Hematopoietic multipotent progenitor cell treated with erythropoietin and hydrocortisone succinate and interleukin-3 and kit ligand, for 8 days (in vitro differentiated cells): ENCODE results near the gene REV3L.
A peak's percentile ranks its signal among the peaks of the same experiment; 100 is the strongest.

Source experiments
- DNase-seq: peaks from one replicate; pipeline ENCODE4 v3.0.0-alpha.2; 2015

REV3L gene

DNA sequence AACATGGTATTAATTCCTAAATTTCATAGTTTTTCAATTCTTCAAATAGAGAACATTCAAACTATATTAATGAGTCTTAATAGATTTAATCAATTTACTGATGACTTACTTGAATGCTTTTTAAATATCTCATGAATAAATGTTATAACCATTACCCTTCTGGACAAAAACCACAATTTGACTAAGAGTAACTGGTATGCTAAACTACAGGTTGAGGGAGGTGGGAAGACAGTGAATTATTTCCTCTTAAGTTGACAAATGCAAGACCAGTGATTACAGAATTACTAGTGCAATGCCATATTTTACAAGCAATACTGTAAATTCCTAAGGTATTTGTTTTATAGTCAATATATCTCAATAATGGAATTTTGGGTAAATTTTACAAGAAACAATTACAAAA lies 65.1 kb downstream of the REV3L start:
- no peak for DNase-seq

DNA sequence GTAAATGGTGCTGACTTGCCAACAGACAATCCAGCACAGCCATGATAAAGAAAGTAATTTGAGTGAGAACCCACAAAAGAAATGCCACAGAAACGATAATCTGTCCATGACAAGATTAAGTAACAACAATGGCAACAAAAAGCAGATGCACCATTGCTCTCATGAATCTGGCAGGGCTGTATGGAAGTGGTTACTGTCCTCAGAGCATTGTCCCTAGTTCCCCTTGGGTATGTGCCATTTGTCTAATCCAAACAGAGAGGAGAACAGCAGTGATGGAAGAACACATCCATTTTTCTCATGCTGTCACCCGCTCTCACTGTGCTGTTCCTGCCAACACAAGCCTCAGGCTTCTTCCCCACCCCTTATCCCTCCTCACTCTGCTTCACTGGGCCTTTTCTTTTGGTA lies 65.8 kb downstream of the REV3L start:
- DNase-seq: peak; percentile 85

DNA sequence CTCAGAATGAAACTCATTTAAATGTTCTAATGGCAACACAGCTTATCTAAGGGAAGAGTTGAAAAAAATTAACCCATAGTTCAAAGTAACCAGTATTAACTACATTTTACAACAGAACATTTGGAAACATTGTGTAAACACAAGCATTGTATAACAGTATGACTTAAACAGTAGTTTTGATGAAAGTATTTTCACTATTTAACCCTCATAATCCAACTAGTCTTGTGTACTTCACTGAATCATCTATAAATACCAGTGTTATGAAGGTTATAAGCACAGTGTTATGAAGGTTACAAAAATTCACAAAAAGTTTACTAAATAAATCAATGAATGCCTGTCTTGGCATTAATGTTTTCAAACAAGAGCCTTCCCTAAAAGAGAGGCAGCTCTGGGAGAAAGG lies 66.5 kb downstream of the REV3L start:
- DNase-seq: no peak

DNA sequence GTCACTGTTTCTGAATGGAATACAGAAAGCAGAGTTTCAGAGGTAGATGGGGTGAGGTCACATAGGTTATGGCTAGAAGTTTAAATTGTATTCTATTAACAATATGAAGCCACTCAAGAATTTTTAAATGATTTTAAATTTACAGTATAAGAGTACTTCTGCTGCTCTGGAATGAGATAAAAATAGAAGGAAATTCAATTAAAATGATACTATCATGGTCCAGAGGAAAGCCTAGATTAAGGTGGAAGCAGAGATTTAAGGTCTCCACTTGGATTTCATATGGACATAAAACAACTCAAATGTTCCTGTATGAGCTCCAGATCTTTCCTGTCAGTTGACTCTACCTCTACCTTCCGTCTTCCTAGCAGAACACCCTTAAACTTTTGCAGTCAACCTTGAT lies 68.6 kb downstream of the REV3L start:
- no peak for DNase-seq

DNA sequence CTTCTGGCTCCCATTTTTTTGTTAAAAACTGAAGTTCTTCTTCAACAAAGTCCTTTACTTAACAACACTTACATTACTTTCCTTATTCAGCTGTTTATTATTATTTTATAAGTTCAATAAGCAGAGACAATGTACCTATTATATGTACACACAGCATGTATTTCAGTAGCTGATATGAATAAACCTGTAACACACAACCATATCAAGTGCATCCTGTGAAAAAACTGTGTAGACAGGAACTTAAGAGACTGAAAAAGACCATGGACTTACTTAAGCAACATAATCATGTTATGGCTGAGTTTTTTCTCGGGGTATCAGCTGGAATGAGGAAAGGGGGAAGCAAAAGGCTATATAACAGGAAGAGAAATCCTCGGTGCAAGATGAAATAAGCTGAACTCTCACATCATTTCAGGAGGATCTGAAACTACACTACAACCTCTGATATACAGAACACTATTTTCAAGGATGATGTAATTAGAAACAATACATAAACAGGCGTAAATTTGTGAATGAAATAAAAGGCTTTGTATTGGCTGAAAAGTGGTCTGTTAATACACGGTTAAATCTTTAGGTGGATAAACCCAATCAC lies 70.9 kb downstream of the REV3L start:
- DNase-seq: no peak

DNA sequence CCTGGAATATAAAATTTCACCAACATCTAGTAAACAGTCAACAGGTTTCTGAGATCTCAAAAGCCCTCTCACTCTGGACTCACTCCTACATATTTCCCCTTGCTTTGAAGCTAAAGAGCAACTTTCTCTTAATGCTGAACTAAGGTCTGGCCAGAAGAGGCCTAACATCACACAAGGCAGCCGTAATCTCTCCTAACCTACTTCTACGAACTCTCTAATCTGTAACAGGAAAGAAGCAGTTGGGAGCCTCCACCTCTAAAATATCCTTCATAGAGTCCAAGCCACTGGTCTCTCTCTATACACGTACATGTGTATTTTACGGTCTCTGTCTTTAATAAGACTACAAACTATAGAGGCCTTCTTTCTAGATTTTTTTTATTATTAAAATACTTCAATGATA lies 72.0 kb downstream of the REV3L start:
- DNase-seq: peak; percentile 40

DNA sequence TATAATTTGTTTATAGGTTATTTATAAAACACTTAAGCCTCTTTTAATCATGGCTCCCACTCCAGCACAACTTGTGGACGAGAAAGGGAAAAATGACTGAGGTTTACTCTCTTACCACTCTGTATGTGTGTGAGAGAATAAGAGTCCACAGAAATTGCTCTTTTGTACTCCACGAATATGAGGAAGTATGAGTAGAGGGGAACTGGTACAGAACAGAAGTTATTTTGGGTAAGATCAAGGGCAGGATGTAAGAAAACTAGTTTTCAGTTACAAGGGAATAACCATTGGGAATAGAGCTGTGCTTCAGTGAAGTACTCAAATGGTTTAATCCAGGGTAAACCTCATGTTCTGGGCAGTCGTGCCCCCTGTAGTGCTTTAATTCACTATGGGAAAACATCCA lies 72.6 kb downstream of the REV3L start:
- no peak for DNase-seq

DNA sequence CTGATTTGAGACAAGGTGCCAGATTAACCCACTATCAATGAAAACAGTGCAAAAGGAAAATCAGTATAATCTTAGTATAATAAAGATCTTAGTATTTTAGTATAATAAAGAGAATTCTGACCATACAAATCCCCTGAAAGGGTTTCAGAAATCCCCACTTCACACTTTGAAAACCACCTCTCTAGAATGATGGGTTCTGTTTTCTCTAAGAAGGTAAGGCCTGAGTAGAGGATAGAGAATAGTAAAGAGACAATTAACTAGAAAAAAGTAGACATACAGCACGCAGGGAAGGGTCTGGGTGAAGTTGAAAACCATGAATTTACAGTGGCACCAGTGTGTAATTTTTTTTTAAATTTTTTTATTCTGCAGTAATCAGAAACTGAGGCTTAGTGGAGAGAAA lies 73.6 kb downstream of the REV3L start:
- DNase-seq: no peak

DNA sequence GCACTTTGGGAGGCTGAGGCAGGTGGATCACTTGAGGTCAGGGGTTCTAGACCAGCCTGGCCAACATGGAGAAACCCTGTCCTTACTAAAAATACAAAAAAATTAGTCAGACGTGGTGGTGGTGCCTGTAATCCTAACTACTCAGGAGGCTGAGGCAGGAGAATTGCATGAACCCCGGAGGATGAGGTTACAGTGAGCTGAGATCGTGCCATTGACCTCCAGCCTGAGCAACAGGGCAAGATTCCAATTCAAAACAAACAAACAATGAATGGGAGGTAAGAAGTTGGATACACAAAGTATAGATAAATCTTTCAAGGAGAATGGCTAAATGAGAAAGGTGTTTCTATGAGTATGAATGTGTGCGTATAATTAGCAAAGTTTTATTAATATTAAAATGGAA lies 75.3 kb downstream of the REV3L start:
- DNase-seq: no peak

DNA sequence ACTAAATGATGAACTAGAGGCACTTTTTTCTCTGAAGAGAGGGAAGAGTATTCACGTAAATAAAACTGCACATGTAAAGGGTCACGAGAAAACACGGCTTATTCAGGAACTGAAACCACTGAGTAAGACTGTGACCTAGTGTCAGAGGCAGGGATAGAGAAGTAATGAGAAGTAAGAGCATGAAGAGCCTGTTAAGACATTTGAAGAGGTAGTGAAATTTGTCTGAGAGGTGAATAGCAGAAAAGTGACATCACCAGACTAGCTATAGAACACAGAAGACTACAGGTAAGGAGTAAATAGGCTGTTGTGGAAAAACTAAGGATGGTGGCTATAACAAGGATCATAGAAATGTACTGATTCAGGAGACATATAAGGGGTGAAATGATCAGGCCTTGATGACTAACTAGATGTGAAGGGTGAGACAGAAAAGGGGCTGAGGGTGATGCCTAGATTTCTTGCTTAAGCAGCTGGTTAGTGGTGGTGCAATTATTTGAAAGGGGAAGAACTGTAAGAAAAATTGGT lies 76.8 kb downstream of the REV3L start:
- no peak for DNase-seq

DNA sequence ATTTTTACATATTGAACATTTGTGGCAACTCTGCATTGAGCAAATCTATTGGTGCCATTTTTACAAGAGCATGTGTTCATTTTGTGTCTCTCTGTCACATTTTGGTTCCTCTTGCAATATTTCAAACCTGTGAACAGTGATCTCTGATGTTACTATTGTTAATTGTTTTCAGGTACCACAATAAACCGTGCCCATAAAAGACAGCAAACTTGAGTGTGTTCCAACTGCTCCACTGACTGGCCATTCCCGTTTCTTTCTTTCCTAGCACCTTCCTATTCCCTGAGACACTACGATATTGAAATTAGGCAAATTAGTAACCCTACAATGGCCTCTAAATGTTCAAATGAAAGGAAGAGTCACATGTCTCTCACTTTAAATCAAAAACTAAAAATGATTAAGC lies 79.6 kb downstream of the REV3L start:
- DNase-seq: no peak

DNA sequence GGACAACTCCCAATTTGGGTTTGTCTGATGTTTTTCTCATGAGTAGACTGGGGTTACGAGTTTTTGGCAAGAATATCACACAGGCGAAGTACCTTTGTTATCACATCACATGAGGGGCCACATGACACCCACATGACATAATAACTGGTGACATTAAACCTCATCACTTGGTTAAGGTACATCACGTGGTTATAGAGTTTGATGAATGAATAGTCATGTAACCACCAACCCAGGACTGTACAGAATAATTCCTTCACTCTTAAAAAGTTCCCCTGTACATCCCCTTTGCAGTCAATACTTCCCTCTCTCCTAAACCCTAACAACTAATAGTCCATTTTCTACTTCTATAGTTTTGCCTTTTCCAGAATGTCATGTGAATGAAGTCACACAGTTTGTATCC lies 83.4 kb downstream of the REV3L start:
- DNase-seq: peak; percentile 55

DNA sequence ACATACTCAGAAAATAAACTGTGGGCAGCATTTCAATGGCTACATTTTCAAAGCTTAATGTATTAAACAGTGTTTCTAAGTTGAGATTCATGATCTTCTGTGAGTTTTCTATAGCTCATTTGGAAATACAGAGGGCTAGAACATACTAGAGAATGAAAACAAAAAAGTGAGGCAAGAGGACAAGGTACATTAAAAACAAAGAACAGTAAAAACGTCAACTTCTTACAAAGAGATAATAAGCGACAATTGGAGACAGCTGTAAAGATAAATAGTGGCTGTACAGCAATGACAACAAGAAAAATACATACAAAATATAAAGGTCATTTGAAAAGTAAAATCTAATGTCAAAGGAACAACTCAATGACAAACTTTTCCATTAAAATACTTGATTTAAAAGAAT lies 94.3 kb downstream of the REV3L start:
- no peak for DNase-seq

DNA sequence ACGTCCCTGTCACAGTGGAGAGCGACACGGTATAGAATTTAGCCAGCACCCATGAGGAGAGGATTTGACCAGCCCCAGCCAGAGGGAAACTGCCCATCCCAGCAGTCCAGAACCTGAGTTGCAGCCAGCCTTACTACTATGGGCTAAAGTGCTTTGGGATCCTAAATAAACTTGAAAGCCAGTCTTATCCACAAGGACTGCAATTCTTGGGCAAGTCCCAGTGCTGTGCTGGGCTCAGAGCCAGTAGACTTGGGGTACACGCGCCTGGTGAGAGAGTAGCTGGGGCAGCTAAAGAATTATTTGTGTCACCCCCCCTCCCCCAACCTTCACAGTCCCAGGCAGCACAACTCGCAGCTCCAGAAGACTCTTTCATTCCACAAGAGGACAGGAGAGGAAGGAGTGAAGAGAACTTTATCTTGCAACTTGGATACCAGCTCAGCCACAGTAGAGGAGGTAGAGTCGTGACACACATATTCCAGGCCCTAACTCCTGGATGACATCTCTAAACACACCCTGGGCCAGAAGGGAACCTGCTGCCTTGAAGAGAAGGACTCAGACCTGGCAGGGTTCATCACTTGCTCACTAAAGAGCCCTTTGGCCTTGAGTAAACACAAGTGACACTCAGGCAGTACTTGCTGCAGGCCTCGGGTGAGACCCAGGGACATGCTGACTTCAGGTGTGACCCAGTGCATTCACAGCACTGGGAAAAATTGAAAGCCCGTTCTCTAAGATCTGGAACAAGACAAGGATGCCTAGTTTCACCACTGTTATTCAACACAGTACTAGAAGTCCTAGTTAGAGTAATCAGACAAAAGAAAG lies 100.3 kb downstream of the REV3L start:
- no peak for DNase-seq

DNA sequence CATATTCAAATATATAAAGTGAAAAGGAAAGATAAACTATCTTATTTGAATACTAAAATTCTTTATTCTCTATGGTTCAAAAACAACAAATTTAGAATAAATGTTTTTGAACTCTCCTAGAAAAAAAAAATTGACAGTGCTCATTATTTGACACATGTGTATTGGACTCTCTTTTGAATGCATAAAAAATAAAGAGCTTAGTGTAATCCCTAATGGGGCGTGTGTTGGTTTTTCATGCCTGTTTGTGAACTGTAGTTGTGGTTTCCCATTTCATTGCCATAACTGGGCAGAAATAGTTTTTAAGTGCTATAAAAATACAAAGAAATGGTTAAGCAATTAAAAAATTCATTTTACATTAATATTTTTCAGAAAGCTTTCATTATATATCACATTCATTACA lies 101.3 kb downstream of the REV3L start:
- DNase-seq: no peak

DNA sequence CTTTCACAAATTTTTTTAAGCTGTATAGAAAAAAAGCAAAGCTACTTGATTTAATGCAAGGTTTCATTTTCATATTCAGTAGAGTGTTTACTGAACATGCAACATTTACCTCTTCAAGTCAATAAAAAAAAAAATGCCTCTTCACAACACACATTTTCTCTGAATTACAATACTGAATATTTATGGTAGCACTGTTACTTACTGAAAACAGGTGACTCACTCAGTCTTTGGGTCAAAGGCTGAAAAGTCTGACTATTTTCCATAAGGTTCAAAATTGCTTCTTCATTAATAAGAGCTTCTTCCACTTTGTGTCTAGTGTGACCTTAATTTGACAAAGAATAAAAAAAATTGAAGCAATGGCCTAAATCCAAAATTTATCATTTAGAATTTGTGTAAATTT lies 101.9 kb downstream of the REV3L start:
- DNase-seq: no peak

DNA sequence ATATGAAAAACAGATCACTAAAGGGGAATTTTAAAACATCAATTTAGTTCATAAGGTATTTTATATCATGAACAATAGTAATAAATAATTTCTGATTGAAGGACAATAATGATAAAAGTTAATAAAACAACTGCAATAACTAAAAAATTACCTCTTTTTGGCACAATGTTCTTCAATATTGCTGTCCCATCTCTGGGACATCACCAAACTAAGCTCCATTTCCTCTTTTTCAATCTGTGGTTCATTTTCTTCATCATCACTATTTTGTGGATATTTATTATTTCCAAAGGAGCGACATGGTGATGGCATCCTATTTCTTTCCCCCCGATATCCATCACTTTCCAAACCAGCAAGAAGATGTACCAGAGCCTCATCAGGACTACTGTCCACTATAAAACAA lies 103.2 kb downstream of the REV3L start:
- no peak for DNase-seq

DNA sequence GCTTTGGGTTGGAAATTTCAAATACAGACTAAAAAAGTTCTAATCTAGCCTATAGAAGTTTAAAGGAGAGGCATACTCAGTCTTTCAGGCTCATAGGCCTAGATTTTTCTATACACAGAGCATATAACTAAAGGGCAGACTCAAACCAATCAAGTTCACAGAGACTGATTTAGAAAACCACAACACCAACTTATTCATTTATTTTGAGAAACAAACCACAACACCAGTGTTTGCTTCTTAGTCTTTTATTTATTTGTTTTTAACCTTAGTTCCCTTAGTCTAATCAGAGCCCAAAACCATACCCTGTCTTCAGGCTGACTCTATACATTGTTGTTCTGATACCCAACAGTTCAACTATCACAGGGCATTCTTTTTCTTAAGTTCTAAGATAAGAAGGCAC lies 103.7 kb downstream of the REV3L start:
- no peak for DNase-seq

DNA sequence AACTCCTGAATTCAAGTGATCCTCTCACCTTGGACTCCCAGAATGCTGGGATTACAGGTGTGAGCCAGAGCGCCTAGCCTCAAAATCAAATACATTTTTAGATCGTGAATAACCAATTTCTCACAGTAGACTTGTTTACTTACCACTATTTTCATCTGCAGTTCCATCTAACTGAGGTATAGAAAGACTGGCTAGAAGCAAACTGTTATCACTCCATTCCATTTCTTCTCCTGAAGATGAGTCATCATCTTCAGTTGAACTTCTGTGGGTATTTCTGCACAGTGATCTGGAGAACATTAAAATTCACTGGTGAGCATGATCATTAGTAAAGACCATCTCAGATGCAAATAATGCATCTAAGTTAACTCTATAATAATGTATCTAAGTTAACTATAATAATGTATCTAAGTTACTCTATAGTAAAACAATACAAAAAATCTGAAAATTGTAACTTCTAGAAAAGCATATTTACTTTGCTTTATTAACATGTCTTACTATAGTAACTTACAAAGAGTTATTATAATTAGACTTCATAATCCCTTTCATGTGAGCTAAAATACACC lies 105.4 kb downstream of the REV3L start:
- DNase-seq: peak; percentile 79

DNA sequence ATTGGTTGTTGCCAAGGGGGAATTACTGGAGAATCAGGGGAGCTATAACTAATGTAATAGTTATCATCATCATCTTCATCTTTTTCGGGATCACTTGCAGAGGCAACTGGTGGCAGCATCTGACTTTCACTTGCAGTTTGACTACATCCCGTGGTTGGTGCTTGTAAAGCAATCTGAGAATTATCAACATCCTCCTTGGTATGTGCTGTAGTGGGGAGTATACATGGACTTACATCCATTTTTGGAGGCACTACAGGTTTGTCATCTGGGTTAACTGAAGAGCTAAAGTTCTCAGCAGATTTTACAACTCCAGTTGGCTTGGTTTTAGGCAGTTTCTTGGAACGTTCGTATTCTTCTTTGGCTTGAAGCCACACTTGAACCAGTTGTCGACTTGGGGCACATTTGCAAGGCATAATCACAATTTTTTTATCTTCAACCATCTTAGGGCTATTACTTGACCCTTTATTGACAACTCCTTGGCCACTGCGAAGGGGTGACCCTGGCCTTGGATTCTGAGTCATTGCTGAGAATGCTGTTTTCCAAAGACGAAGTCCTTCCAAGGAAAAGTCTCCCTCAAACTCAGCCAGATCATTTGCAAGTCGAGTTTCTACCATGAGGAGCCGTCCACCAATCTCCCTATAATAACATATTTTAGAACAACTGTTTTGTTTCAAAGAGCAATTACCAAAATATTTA lies 115.5 kb downstream of the REV3L start:
- DNase-seq: no peak

DNA sequence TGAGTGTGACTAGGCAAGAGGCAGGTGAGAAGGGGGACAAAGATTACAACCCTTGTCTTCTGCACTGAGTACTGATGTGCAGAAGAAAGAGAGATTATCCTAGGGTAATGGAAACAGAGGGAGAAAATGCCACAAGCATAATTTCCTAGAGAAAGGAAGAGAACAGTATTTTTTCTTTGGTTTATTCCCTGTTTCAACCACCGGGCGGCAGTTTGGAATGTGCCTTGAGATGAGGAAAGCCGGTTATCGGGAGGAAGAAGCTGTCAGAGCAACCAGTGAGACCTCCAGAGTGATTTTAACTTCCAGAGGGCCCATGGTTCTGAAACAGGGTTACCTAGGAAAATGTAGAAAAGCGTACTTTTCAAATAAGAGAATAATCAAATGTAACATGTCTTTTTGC lies 121.4 kb downstream of the REV3L start:
- peak; percentile 29 for DNase-seq

DNA sequence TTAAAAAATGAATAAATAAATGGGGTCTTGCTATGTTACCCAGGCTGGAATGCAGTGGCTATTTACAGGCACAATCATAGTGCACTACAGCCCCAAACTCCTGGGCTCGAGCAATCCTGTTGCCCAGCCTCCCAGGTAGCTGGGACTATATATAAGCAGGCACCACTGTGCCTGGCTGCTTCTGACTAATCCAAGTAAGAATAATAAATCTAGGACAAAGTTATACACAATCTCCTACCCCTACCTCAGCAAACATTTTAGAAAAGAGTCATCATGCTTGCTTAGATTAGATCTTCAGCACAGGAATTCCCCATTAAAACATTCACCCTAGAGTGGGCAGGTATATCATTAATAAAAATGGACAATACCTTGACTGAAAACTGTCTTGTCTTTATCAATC lies 124.6 kb downstream of the REV3L start:
- no peak for DNase-seq

DNA sequence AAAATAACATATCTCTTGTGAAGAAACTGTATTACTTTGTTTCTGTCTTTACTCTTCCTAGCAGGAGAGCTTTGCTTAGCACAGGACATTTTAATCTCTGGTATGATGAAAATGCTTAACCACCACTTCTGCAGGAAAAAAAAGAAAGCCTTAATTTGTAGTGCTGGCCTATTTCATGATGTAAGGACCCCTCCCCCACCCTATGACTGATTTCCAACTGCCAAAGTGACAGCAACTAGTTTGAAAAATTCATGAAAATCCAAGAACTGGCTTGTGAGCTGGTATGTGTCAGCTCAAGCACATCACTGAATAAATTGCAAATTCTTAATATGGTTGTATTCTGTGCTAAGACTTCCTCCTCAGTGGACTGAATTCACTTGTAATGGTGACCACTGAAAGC lies 125.3 kb downstream of the REV3L start:
- DNase-seq: no peak

DNA sequence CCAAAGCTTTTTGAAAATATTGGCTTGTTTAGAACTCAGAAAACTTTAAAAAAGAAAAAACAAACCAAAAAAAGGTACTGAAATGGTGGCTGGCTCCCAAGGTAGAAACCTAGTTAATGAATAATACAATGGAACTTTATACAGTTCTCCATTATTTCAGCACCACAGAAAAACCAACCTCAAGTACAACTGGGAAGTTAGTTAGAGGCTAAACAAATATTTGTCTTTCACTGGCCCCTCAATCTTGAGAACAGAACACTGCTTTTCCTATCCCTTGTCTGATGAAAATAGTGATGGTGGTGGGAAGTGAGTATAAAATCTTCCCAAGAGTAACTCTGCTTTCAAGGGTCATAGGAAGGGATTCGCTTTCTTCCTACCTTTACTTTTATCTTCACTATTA lies 126.5 kb downstream of the REV3L start:
- DNase-seq: no peak
